Endothelial cell (in vitro differentiated cells): Measurements from ENCODE around the gene STIL. TPM values are rescaled to one million over a fixed set of nuclear protein-coding genes. Genes with fewer than 3 reads are reported as not detected.

ENCODE experiments used
- DNase-seq: peaks from one replicate; pipeline ENCODE4 v3.0.0; 2021; ENCODE audit warnings: low spot score
- H3K27ac Mint-ChIP-seq: one replicate; pipeline ENCODE4 v1.8.0; 2021; ENCODE audit warnings: mixed read lengths, inconsistent platforms; ENCODE audit not compliant: unreplicated experiment
- H3K27me3 Mint-ChIP-seq: one replicate; pipeline ENCODE4 v1.8.0; 2021; ENCODE audit warnings: mild to moderate bottlenecking, moderate library complexity, mixed read lengths, inconsistent platforms; ENCODE audit not compliant: unreplicated experiment
- H3K36me3 Mint-ChIP-seq: one replicate; pipeline ENCODE4 v1.8.0; 2021; ENCODE audit warnings: mild to moderate bottlenecking, low read depth, mixed read lengths, inconsistent platforms; ENCODE audit not compliant: unreplicated experiment
- H3K4me1 Mint-ChIP-seq: one replicate; pipeline ENCODE4 v1.8.0; 2021; ENCODE audit warnings: mild to moderate bottlenecking, mixed read lengths, inconsistent platforms; ENCODE audit not compliant: unreplicated experiment
- H3K4me3 Mint-ChIP-seq: one replicate; pipeline ENCODE4 v1.8.0; 2021; ENCODE audit warnings: mild to moderate bottlenecking, mixed read lengths, inconsistent platforms; ENCODE audit not compliant: unreplicated experiment
- H3K9me3 Mint-ChIP-seq: one replicate; pipeline ENCODE4 v1.8.0; 2021; ENCODE audit warnings: mixed read lengths, inconsistent platforms; ENCODE audit not compliant: unreplicated experiment
- total RNA-seq: library from RNA; stranded (reverse); fragmentation: NEBNext Ultra II Directional; extraction: Animal tissue kit (Norgen Biotek cat#: 25700); gene quantifications from one replicate; pipeline ENCODE4 v1.2.1, GENCODE V29; 2021; ENCODE audit not compliant: unreplicated experiment
- TF ChIP-seq, protein P1 (sequence below): fragments of 200-600 bp; sonication (generic); IDR thresholded peaks from one replicate; pipeline ENCODE4 v1.5.0; 2021; ENCODE audit warnings: antibody characterized with exemption; ENCODE audit not compliant: unreplicated experiment

STIL gene
- total RNA-seq, 1 donor from 2014 or later: 12.1 TPM

DNA sequence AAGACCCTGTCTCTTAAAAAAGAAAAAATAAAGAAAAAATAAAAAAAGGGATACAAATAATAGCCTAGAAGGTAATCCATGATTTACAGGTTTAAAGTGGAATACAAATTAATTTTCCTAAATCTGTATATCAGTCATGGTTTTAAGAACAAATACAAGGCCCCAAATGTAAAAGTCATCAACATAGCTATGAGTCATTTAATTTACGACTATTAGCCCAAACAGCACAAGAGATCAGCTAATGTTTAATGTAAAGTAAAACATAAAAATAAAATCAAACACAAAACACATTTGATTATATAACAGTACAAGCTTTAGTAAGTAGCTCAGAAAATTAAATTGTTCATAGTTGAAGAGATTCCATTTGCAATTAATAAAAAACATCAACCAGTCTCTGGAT lies 61.6 kb downstream of the STIL start:
- TF ChIP-seq, protein P1, sequence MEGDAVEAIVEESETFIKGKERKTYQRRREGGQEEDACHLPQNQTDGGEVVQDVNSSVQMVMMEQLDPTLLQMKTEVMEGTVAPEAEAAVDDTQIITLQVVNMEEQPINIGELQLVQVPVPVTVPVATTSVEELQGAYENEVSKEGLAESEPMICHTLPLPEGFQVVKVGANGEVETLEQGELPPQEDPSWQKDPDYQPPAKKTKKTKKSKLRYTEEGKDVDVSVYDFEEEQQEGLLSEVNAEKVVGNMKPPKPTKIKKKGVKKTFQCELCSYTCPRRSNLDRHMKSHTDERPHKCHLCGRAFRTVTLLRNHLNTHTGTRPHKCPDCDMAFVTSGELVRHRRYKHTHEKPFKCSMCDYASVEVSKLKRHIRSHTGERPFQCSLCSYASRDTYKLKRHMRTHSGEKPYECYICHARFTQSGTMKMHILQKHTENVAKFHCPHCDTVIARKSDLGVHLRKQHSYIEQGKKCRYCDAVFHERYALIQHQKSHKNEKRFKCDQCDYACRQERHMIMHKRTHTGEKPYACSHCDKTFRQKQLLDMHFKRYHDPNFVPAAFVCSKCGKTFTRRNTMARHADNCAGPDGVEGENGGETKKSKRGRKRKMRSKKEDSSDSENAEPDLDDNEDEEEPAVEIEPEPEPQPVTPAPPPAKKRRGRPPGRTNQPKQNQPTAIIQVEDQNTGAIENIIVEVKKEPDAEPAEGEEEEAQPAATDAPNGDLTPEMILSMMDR: no peak
- no peaks in the 10 kb centered on the region for H3K27me3 Mint-ChIP-seq
- peaks cover 2% of the 10 kb centered on the region for H3K36me3 Mint-ChIP-seq
- H3K4me1 Mint-ChIP-seq: peaks cover 15% of the 10 kb centered on the region
- no peak overlapping the region for H3K4me3 Mint-ChIP-seq
- DNase-seq: no peak
- H3K9me3 Mint-ChIP-seq: no peaks in the 10 kb centered on the region
- H3K27ac Mint-ChIP-seq: peak overlapping the region; percentile 15

DNA sequence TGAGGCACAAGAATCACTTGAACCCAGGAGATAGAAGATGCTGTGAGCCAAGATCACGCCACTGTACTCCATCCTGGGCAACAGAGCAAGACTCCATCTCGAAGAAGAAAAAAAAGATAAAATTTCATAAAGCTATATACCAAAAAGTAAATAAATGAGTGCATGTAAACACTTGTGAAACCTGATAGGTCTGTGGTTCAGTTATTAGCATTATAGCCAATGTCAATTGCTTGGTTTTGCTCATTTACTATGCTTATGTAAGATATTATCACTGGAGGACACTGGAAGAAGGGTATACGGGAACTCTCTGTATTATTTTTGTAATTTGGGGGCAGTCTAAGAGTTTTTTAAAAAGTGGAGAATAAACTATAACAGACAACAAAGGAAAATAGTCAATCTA lies 64.2 kb downstream of the STIL start:
- TF ChIP-seq, protein P1: no peak

DNA sequence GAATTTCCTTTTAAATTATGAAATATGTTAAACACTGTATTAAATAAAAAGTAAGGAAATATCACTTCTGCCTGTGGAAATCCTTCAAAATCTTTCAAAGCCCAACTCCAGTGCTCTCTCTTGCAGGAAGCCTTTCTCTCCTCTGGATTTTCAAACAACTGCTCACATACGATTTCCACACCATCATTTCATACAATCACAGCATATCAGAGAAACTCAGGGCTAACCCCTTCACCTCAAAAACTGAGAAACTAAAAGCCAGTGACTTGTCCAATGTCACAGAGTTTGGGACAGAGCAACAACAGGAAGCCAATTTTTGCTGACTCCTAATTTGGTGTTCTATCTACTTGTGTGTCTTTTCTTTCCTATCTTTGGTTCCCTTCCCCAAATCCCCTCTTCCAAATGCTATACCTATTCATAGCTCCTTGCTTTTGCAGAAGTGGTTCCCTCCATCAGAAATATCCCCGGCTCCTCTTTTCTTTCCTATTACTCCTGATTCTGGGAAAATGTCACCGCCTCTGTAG lies 69.5 kb downstream of the STIL start:
- Mint-ChIP-seq H3K27ac (peak overlapping the region; percentile 99), H3K36me3 (no peaks in the 10 kb centered on the region), H3K27me3 (peaks cover 7% of the 10 kb centered on the region), H3K4me3 (peak overlapping the region; percentile 29), H3K4me1 (peaks cover 66% of the 10 kb centered on the region), H3K9me3 (no peaks in the 10 kb centered on the region)
- TF ChIP-seq, protein P1: no peak
- no peak for DNase-seq

More for the DNA sequence above, 64.2 kb downstream of the STIL start:
- peaks cover 2% of the 10 kb centered on the region for H3K36me3 Mint-ChIP-seq
- H3K27me3 Mint-ChIP-seq: peaks cover 2% of the 10 kb centered on the region
- H3K4me3 Mint-ChIP-seq: no peak overlapping the region
- H3K9me3 Mint-ChIP-seq: no peaks in the 10 kb centered on the region
- H3K27ac Mint-ChIP-seq: no peak overlapping the region
- peaks cover 22% of the 10 kb centered on the region for H3K4me1 Mint-ChIP-seq
- DNase-seq: no peak

DNA sequence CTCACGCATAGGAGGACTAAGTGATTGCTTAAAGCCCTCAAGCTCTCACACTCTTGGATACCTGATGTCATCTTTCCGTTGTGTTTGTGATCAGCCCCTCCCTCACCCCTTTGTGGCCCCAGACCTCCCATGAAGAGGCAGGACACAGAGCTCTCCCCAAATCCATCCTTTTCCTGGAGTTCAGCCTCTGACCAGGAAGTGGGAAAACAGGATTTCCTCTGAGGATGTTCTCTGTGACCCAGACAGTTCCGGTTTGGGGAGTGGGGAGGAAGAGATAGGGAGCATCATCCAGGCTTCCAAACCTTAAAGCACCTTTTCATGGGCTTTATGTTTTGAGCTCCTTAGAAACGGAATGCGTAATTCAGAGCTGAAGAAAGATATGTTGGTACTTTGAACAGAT lies 70.0 kb downstream of the STIL start:
- Mint-ChIP-seq H3K27me3 (peaks cover 7% of the 10 kb centered on the region), H3K9me3 (no peaks in the 10 kb centered on the region), H3K27ac (peak overlapping the region; percentile 99), H3K4me1 (peaks cover 71% of the 10 kb centered on the region), H3K4me3 (no peak overlapping the region), H3K36me3 (no peaks in the 10 kb centered on the region)
- TF ChIP-seq, protein P1: no peak
- peak; percentile 61 for DNase-seq

DNA sequence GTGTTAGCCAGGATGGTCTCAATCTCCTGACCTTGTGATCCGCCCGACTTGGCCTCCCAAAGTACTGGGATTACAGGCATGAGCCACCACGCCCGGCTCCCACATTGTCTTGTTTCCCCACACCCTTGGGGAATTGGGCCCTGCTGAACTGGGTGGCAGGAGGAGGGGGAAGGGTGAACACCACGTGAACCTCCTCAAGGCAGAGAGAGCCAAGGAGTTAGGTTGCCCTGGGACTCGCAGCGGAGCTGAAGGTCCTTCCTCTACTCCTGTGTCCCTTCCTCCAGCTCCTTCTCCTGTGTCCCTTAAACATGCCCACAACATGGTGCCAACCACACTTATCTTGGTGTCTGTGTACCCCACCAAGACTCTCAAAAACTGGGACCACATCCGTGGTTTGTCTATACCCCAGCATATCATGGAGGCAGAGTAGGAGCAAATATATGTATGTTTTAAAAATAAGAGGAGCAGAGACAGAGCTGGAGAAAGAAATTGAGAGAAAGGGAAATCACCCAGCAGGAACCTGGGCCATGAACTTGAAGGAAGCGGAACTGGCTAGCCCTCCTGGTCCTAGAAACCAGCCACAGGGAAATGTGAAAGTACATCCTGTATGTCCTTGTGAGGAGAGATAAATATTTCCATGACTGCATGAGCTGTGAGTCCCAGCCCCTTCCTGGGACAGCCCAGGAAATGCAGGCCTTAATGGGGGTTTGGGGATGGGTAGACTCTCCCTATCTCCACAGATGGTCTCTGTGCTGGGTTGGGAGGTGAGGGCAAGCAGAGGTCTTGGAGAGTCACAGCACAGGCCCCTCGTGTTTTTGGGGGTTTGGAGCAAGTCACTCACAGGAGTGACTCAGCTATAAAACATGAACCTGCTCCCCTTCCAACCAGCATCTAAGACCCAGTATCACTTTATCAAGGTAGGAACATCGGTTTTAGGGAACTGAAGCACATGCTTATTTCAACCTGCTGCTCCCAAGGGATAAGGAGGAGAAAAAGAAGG lies 72.5 kb downstream of the STIL start:
- H3K9me3 Mint-ChIP-seq: no peaks in the 10 kb centered on the region
- DNase-seq: no peak
- peak overlapping the region; percentile 99 for H3K27ac Mint-ChIP-seq
- H3K27me3 Mint-ChIP-seq: peaks cover 7% of the 10 kb centered on the region
- no peaks in the 10 kb centered on the region for H3K36me3 Mint-ChIP-seq
- H3K4me1 Mint-ChIP-seq: peaks cover 86% of the 10 kb centered on the region
- TF ChIP-seq, protein P1: no peak
- peak overlapping the region; percentile 26 for H3K4me3 Mint-ChIP-seq
